NCI-H345 treated with DMSO at 0.1 percent for 48 hours (cell line): ENCODE results near the gene TAS2R50.
"Not testable (repeated sequence)": the region's sequence is repeated elsewhere in the genome, so short reads cannot be mapped to it uniquely, and the experiment has no call there.

ENCODE experiments used
- DNase-seq: peaks from one replicate; lab custom pipeline; 2025; ENCODE audit not compliant: unreplicated experiment; lab: John Stamatoyannopoulos, UW

The TAS2R50 gene, protein sequence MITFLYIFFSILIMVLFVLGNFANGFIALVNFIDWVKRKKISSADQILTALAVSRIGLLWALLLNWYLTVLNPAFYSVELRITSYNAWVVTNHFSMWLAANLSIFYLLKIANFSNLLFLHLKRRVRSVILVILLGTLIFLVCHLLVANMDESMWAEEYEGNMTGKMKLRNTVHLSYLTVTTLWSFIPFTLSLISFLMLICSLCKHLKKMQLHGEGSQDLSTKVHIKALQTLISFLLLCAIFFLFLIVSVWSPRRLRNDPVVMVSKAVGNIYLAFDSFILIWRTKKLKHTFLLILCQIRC

GRCh38 chr12:10986812-10987211 lies at the start of gene TAS2R50:
Gene TAS2R50, minus strand, starts transcription at chr12:10986912. Its CDS starts 52 bp downstream, at chr12:10986860.
- no peak for DNase-seq

DNA sequence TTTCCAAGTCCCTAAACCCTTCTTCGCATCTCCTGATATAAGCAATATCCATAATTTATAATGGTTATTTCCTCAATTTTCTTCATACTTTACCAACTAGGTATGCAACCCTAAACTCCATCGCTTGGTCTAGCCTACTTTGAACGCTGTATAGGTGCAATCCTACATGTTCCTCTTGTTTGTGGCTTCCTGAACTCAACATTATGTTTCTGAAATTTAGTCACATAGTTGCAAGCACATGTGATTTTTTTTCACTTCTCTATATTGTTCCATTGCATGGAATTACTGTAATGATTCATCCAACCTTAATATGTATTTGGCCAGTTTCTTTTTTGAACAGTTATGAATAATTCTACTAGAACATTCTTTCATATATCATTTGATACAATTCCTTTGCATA lies 47.2 kb upstream of the TAS2R50 start:
- not testable (repeated sequence) for DNase-seq

- DNase-seq = no peak
Measured at GRCh38 chr12:11031307-11031706, 44.6 kb upstream of the TAS2R50 start, which contains the start of gene TAS2R31. Gene TAS2R31, minus strand, starts transcription at chr12:11031407. Its CDS starts 72 bp downstream, at chr12:11031335.

GRCh38 chr12:11026118-11026517 lies 39.4 kb upstream of the TAS2R50 start:
- DNase-seq = no peak

GRCh38 chr12:11023387-11023786 lies 36.7 kb upstream of the TAS2R50 start:
- DNase-seq = no peak

DNA sequence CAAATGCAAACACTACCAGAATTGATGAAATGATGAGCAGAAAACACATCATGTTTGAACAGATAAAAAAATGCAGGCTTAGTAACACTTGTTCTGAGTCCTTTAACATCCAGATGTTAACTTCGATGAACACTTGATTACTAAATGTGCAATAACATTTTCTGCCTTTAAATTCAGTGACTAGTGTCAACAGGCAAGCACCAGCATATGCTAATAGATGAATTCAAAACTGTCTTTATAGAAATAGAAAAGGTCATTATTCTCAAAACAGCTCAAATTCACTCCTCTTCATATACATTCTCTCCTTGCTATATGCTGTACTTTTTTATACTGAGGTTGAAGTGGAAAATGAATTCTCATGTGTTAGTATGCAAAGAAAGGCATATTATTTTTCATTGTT lies 35.8 kb upstream of the TAS2R50 start, which contains the start of gene TAS2R19:
Gene TAS2R19 (minus strand): TSS at position 101 of the 400 bp plus-strand sequence. CDS start 49 bp downstream, at position 52.
- no peak for DNase-seq

DNA sequence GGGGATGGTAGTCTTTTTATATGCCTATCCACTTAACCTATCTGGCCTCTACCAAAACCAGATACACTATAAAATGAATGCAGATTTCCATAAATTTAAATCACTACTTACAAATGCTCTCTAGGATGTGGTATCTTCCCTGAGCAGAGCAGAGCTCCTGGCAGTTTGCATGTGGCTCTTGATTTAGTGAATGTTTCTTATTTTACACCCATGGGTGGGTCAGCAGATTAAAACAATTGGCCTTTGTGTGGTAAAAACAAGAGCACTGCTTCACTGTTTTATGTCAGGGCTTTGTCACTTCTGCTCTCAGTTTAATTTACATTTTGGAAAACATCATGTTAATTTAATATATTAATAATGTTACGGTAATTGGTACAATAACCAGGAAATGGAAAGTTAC lies 30.2 kb upstream of the TAS2R50 start:
- no peak for DNase-seq

GRCh38 chr12:11015775-11016430 lies 29.2 kb upstream of the TAS2R50 start:
- DNase-seq = no peak

DNA sequence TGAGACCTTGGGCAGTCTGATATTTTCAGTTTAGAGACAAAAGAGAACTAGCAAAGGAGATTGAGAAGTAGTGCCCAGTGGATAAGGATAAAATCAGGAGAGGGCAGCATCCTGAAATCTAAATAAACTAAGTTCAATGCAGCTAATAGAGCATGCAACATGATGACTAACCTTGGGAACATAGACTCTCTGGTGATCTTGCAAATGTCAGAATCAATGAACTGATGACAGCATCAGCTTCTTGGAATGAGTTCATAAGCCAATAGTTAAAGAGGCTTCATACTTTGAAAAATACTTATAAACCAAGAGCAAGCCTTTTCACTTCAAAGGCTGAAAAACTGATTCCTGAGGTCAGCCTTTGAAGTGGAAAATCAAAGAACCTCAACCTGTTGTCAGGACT lies 27.5 kb upstream of the TAS2R50 start:
- DNase-seq = no peak

DNA sequence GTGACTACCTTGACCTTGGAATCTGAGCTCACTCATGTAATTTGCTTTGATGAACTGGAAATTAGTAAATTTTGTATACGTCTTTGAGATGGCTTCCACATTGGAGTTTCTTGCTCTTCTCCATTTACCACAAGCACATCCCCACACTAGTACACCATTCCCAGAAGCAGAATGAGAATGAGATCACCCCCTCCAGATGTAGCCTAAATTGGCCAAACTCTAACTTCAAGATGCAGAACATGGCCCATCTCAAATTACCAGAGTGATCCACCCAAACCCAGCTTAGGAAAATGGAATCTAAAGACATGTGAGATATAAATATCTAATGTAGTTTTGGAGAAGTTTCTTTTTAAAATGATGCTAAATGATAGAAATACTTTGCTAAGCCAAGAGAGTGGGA lies 20.9 kb upstream of the TAS2R50 start:
- DNase-seq = no peak

DNA sequence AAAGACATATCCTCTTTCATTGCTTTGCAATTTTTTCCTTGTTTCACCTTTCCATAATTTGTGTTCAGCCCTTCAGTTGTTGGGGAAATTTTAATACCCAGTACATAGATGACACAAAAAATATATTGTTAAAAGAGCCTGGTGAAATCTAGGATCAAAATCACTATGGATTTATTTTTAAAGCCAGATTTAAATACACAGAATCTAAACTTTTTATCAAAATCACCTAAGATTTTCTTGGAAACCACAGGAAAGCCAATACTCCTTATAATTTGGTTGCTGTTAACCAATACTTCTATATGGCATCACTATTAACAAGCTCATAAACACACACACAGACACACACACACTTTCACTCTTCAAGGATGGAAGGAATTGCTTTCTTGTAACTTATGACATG lies 11.5 kb upstream of the TAS2R50 start, which contains the start of gene TAS2R20:
Gene TAS2R20 (minus strand): TSS at position 101 of the 400 bp plus-strand sequence. CDS start 429 bp downstream, outside the sequence.
- no peak for DNase-seq

GRCh38 chr12:10994307-10994706 lies 7.6 kb upstream of the TAS2R50 start:
- no peak for DNase-seq

DNA sequence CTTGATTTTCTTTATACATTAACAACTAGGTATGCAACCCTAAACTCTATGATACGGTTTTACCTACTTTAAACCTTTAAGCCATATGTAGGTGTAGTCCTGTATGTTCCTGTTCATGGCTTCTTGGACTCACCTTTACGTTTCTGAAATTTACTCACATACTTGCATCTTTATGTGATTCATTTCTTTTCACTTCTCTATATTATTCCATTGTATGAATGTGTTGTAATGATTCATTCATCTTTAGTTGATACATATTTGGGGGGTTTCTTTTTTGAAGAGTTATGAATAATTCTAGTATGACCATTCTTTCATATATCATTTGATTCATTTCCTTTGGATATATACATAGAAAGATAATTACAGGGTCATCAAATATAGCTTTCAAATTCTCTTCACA lies 2.4 kb upstream of the TAS2R50 start:
- no peak for DNase-seq

- DNase-seq = no peak
Measured at GRCh38 chr12:10982244-10982643, 4.5 kb downstream of the TAS2R50 start.

DNA sequence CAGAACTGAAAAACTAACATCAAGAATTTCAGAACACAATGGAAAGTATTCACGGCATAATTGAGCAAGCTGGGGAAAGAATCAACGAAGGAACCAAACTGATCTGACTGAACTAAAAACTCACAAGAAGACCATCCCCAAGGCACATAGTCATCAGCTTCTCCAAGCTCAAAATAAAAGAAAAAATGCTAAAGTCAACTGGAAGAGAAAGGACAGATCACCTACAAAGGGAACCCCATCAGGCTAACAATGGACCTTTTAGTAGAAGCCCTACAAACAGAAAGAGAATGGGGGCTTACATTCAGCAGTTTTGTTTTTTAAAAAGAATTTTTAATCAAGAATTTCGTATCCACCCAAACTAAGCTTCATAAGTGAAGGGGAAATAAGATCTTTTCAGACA lies 11.7 kb downstream of the TAS2R50 start:
- DNase-seq = no peak

GRCh38 chr12:10968765-10969456 lies 17.8 kb downstream of the TAS2R50 start:
- DNase-seq = no peak

DNA sequence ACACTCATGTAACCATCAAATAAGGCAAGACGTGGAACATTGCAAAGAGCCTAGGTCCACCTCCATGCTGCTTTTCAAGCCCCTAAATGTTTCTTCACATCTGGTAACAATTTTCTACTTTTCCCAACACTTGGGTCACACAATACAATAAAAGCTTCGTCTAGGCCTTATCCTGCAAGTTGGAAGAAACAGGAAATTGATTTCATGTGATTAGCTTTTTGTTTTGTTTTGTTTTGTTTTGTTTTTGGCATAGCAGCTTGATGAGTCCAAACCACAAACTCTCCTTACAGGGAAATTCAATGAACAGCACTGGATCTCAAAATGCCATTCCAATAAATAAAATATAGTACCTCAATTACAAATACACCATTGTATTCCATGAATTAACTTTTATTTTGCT lies 19.3 kb downstream of the TAS2R50 start:
- no peak for DNase-seq

DNA sequence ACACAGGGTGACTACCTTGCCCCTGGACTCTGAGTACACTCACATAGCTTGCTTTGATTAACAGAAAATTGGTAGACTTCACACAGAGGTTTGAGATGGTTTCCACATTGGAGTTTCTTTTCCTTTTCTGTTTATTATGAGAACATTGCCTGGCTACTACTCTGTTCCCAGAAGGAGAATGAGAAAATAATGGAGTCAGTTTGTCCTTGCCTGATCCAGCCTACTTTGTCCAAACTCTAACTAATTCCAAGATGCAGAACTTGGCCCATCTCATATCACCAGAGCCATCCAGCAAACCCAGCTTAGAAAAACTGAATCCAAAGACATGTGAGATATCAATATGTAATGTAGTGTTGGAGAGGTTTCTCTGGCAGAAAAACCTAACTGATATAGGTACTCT lies 20.4 kb downstream of the TAS2R50 start:
- no peak for DNase-seq

DNA sequence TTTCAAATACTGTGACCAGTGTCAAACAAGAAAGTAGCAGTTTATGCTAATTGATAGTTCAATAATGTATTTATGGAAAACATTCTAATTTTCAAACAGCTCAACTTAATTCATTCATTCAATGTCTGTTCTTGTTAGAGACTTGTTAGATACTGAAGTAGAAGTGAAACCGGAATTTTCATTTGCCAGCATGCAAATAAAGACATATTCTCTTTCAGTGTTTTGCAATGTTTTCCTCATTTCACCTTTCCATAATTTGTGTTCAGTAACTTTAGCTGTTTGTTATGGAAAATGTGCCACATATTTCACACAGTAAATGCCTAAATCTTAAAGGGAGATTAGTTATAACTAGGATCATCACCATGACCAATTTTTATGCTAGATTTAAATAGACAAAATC lies 21.2 kb downstream of the TAS2R50 start:
- no peak for DNase-seq

DNA sequence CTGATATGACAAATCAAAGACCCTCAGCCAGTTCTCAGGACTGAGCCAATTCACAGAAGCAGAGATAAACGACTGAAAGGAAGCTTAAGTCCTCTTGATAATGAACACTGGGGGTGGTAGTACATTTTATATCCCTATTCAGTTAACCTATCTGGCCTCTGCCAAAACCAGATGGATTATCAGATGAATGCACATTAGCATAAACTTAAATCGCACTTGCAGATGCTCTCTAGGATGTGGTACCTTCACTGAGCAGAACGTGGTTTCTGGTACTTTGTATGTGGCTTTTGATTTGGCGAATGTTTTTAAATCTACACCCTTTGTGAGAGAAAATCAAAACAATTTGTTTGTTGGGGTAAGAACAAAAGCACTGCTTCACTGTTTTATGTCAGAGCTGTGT lies 26.5 kb downstream of the TAS2R50 start:
- no peak for DNase-seq

DNA sequence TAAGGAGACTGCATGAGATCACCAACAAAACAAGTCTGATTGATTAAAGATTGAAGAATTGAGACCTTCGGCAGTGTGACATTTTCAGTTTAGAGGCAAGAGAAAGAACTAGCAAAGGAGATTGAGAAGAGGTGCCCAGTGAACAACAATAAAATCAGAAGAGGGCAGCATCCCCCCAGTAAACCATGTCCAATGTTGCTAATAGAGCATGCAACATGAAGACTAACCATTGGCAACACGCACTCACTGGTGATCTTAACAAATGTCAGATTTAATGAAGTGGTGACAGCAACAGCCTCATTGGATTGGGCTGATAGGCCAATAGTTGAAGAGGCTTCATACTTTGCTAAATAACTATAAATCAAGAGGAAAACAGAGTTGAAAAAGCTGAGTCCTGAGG lies 26.9 kb downstream of the TAS2R50 start:
- no peak for DNase-seq

DNA sequence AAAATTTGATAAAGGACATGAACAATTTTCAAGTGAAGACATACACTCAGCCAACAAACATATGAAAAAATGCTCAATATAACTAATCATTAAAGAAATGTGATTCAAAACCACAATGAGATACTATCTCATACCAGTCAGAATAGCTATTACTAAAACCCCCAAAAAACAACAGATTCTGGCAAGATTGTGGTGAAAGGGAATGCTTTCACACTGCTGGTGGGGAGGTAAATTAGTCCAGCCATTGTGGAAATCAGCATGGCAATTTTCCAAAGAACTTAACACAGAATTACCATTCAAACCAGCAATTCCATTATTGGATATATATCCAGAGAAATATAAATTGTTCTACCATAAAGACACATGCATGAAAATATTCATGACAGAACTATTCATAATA lies 29.0 kb downstream of the TAS2R50 start:
- DNase-seq = no peak
